Stimulated activated CD4-positive, alpha-beta T cell treated with anti-CD3 and anti-CD28 coated beads, Interleukin-2, amount 100 ng/mL, for 24 hours (primary cell): ENCODE data around the gene CHRNA4.

Experiments
- DNase-seq, 2 donors: peaks; one replicate each; pipeline ENCODE4 v3.0.0-alpha.2; 2020

CHRNA4 gene

GRCh38 chr20:63331741-63332400, 29.3 kb downstream of the CHRNA4 start:
- no peak for DNase-seq

- no peak for DNase-seq
Observed at GRCh38 chr20:63330940-63331339, 30.2 kb downstream of the CHRNA4 start.

DNA sequence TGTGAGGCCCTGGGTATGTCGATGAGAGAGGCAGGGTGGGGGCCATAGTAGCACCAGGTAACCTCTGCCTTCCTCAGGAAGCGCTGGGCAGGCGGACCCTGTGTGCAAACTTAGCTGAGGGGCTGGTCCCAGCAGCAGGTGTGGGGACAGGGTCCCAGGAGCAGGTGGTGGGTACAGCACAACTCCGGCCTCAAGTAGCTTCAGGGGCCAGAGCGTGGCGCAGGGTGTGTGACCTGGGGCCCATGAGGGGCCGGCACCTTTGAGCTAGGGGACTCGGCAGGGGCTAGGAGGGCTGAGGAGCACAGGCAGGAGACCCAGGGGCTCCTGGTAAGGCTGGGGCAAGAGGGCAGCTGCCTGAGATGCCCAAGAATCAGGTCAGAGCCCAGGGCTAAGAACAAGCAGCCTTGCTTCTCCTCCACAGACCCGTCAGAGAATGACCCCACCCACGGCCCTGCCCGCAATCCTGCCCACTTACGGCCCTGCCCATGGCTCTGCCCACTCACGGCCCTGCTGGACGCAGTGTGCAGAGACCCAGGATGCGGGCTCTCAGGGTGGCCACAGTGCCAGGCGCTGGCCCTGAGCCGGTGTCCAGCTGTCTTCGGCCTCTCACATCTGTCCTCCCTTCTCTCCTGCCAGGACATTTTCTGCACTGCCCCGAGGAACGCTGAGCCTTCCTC, 30.9 kb downstream of the CHRNA4 start:
- no peak for DNase-seq

GRCh38 chr20:63329331-63330083, 31.6 kb downstream of the CHRNA4 start:
- DNase-seq = no peak

GRCh38 chr20:63328718-63329275, 32.4 kb downstream of the CHRNA4 start:
- DNase-seq = no peak

GRCh38 chr20:63328026-63328700, 33.0 kb downstream of the CHRNA4 start:
- DNase-seq = no peak

DNA sequence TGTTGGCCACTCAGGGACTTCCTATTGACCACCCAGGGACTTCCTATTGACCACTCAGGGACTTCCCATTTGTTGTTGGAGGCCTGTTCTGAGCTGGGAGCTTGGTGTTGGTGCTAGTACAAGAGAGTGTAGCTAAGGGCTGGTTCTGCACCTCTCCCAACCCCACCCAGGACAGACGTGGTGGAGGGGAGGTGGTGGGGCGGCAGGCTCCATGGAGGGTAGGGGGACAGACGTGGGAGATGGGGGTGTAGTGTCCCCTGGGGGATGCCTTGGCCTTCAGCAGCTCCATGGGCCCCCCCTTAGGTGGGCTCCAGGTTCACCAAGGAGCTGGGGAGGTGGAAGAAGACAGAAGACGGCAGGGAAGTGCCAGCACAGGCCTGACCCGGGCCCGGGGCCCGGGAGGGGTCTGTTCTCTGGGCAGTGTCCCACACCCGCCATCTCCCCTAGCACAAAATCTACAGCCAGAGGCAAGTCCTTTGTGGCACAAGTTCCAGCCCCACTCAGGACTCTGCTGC, 33.9 kb downstream of the CHRNA4 start:
- DNase-seq = no peak

- DNase-seq = no peak
Observed at GRCh38 chr20:63326314-63327230, 34.6 kb downstream of the CHRNA4 start.

- no peak for DNase-seq
Observed at GRCh38 chr20:63325554-63326313, 35.4 kb downstream of the CHRNA4 start.

GRCh38 chr20:63325021-63325471, 36.1 kb downstream of the CHRNA4 start:
- DNase-seq = no peak

- DNase-seq = no peak
Observed at GRCh38 chr20:63323357-63323981, 37.7 kb downstream of the CHRNA4 start.

DNA sequence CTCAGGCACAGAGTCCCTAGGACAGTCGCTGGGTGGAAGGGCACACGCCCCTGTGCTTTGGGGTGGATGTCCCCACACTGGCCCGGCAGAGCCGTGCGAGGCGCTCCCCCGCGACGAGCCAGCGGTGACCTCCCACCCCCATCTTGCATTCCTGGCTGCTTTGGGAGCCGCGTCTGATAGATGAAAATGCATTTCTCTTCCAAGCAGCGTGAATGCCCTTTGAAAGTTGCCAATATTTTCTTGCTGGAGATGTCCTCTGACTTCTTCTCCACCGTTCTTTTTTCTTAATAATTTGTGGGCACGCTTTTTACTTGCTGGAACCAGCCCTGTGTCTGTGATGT, 38.2 kb downstream of the CHRNA4 start:
- DNase-seq = no peak

DNA sequence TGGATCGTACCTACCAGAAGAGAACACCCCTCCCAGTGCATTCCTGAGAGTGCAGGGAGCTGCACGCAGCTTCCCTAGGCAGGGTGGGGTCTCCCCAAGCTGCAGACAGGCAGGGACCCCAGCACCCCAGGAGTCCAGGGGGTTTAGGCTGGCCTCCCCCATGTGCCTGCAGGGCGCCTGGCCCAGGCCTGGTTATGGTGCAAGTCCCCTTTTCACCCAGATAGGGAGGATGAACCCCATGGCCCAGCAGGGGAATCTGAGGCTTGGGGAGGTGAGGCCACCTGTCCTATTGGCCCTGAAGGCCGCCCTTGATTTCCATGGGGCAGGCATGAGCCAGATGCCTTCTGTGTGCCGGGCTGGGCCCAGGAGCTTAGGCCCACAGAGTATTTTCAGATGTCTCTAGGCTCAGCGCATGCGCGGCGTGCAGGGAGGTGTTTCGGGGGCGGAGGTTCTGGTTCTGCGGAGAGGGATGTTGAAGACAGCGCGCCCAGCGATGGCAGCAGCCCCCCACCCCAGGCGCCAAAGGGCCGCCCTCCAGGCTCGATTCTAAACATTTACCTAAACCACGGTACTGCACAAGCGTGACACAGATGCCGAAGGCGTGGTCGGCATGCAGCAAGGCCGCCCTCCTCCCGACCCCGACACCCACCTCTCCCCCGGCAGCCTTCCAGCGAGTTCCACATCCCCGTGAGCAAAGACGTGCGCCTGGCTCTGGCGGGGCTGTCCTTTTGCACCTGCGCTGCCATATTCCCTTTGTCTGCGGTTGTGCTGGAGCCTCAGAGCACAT, 38.8 kb downstream of the CHRNA4 start:
- DNase-seq = no peak

DNA sequence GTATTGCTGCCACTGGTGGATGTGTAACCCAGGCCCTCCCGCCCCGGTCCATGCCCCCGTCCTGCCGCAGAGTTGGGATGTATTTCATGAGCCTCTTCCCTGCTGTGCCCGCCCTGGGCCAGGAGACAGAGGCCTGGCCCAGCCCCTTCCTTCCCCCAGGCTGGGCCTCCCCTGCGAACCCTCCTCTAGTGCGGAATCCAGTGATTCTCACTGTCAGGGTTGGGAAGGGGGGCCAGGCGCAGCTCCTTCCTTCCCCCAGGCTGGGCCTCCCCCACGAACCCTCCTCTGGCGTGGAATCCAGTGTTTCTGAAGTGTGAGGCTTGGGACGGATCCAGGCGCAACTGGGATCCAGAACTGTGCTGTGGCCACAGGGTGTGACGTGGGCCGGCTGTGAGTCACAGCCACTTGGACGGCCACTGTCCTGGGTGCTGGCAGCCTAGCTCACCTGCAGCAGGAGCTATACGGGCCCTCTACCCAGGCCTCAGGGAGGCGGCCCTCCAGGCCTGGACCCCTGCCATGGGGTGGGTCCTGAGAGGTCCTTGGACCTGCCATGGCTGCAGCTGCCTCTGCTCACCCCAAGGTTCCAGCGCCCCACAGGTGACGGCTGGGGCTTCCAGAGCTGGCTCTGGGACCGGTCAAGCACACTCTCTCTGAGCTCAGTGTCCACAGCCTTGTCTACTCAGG, 39.9 kb downstream of the CHRNA4 start:
- no peak for DNase-seq

GRCh38 chr20:63320616-63321147, 40.5 kb downstream of the CHRNA4 start:
- DNase-seq = no peak

DNA sequence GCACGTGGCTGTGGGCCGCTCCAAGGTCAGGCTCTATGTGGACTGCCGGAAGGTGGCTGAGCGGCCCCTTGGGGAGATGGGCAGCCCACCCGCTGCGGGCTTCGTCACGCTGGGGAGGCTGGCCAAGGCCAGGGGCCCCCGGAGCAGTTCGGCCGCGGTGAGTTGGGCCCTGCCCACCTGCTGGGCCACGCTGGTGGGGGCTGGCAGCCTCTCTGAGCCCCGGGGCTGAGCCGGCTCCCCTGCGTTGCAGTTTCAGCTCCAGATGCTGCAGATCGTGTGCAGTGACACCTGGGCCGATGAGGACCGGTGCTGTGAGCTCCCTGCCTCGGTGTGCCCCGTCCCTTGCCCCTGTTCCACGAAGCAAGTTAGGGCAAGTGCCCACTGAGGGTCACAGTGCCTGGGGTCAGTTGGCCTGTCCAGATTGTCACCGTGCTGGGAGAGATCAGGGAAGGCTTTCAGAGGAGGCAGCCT, 41.1 kb downstream of the CHRNA4 start:
- no peak for DNase-seq

- no peak for DNase-seq
Observed at GRCh38 chr20:63319164-63320040, 41.7 kb downstream of the CHRNA4 start.
